CD4-positive, alpha-beta memory T cell (primary cell): ENCODE data around the gene C1orf159. TPM values are rescaled to one million over a fixed set of nuclear protein-coding genes. Genes with fewer than 3 reads are reported as not detected.
A peak's percentile ranks its signal among the peaks of the same experiment; 100 is the strongest.

Experiments used
- CTCF ChIA-PET: fragments of 350-600 bp; sonication (Branson Sonifier 250); formaldehyde crosslinking; loops from one replicate; lab custom pipeline; 2021; ENCODE audit warnings: inconsistent platforms; ENCODE audit not compliant: partially characterized antibody; lab: Charles Lee
- POLR2A ChIA-PET: fragments of 350-600 bp; sonication (Branson Sonifier 250); formaldehyde crosslinking; loops from one replicate; lab custom pipeline; 2021; ENCODE audit not compliant: partially characterized antibody; lab: Charles Lee
- DNase-seq, 5 donors: peaks; one replicate each; pipeline versions ENCODE4 v3.0.0 to v3.0.0-alpha.2; 2020 to 2022; ENCODE audit warnings: mixed read lengths in 1 of 5
- H3K27ac ChIP-seq: one replicate; pipeline ENCODE4 v1.7.0; 2013; ENCODE audit warnings: low read depth, low read length
- H3K27me3 ChIP-seq: 2 replicates; pipeline ENCODE4 v1.7.0; 2013; ENCODE audit warnings: mild to moderate bottlenecking, low read length, moderate library complexity; ENCODE audit not compliant: insufficient read depth
- H3K36me3 ChIP-seq: 2 replicates; pipeline ENCODE4 v1.7.0; 2013; ENCODE audit warnings: mild to moderate bottlenecking, low read length, moderate library complexity; ENCODE audit not compliant: insufficient read depth
- H3K4me1 ChIP-seq: 2 replicates; pipeline ENCODE4 v1.7.0; 2013; ENCODE audit warnings: mild to moderate bottlenecking, low read length, moderate library complexity; ENCODE audit not compliant: insufficient read depth
- H3K4me3 ChIP-seq, 2 donors: one replicate each; pipeline ENCODE4 v1.7.0; 2013; ENCODE audit warnings: low read length in 2 of 2, mild to moderate bottlenecking in 1 of 2
- H3K9me3 ChIP-seq, 2 donors: one replicate each; pipeline ENCODE4 v1.7.0; 2013; ENCODE audit warnings: low read length in 2 of 2, control low read depth in 1 of 2; ENCODE audit not compliant: control insufficient read depth in 1 of 2
- H3K27ac Mint-ChIP-seq, 7 donors: one replicate each; pipeline ENCODE4 v1.8.0; 2020 to 2021; ENCODE audit warnings: mixed read lengths in 7 of 7, mild to moderate bottlenecking in 6 of 7, inconsistent platforms in 3 of 7, moderate library complexity in 3 of 7
- H3K27me3 Mint-ChIP-seq, 2 donors: one replicate each; pipeline ENCODE4 v1.8.0; 2020 to 2021; ENCODE audit warnings: mixed read lengths in 2 of 2
- H3K36me3 Mint-ChIP-seq, 2 donors: one replicate each; pipeline ENCODE4 v1.8.0; 2020 to 2021; ENCODE audit warnings: mixed read lengths in 2 of 2, inconsistent platforms in 1 of 2, mild to moderate bottlenecking in 1 of 2
- H3K4me1 Mint-ChIP-seq, 4 donors: one replicate each; pipeline ENCODE4 v1.8.0; 2020 to 2021; ENCODE audit warnings: mixed read lengths in 4 of 4, mild to moderate bottlenecking in 1 of 4
- H3K4me3 Mint-ChIP-seq, 8 donors: one replicate each; pipeline ENCODE4 v1.8.0; 2020 to 2021; ENCODE audit warnings: mixed read lengths in 8 of 8, mild to moderate bottlenecking in 7 of 8, moderate library complexity in 6 of 8, inconsistent platforms in 3 of 8
- H3K9me3 Mint-ChIP-seq, 8 donors: one replicate each; pipeline ENCODE4 v1.8.0; 2020 to 2021; ENCODE audit warnings: mixed read lengths in 8 of 8, mild to moderate bottlenecking in 5 of 8, inconsistent platforms in 3 of 8, moderate library complexity in 1 of 8
- intact Hi-C: fragments of 100-400 bp; cut with micrococcal nuclease; formaldehyde crosslinking; loops from one replicate; pipeline ENCODE4 v1.15.1; 2023
- polyA plus RNA-seq, 2 donors: library from polyadenylated mRNA; unstranded; fragments of 300-500 nt; fragmentation: Illumina TruSeq; gene quantifications; one replicate each; pipeline ENCODE4 v1.2.3, GENCODE V29; 2021
- total RNA-seq, 2 experiments: library from RNA; stranded (reverse); gene quantifications; one replicate each; pipeline ENCODE4 v1.2.3, GENCODE V29; 2021

The C1orf159 gene
- total and polyA plus RNA-seq, 4 experiments from 2014 or later = 3.8 to 15.1 (median 11.5) TPM

GRCh38 chr1:1032424-1032823 lies 83.5 kb downstream of the C1orf159 start:
- Histone ChIP-seq H3K4me1 (peaks cover 12% of the 10 kb centered on the region), H3K9me3 (no peaks in the 10 kb centered on the region), H3K36me3 (no peaks in the 10 kb centered on the region), H3K4me3 (no peak overlapping the region), H3K27me3 (peaks cover 12% of the 10 kb centered on the region), H3K27ac (no peak overlapping the region)
- no peaks in the 10 kb centered on the region for H3K36me3 Mint-ChIP-seq
- CTCF ChIA-PET = interaction anchor here (1.5 to 1.9 kb wide), 2 partner anchors 14 to 259 kb away, joined by 3 to 4 read pairs; no protein-coding TSS in a partner anchor
- peak overlapping the region in 5 of 8 donors; percentile 17 to 67 (median 52) for H3K4me3 Mint-ChIP-seq
- peaks cover 13% of the 10 kb centered on the region in 2 donors for H3K27me3 Mint-ChIP-seq
- POLR2A ChIA-PET = interaction anchor here (1.5 kb wide), 1 partner anchor 31 kb away, joined by 4 read pairs; no protein-coding TSS in a partner anchor
- DNase-seq = no peak
- H3K4me1 Mint-ChIP-seq = peaks cover 0 to 8% (median 3%) of the 10 kb centered on the region in 4 donors
- peak overlapping the region in 1 of 7 donors; percentile 30 for H3K27ac Mint-ChIP-seq
- intact Hi-C loops = loop anchor here (2.0 kb wide), 1 partner anchor 408 kb away; no protein-coding TSS in a partner anchor
- peaks cover 0 to 3% (median 0%) of the 10 kb centered on the region in 8 donors for H3K9me3 Mint-ChIP-seq

Other genes with a start within 250 kb of the C1orf159 start
- gene SAMD11, start 192.2 kb downstream of the C1orf159 start, total RNA-seq = not detected
- under 1 TPM in 1 of 2 donors, not detected in 1; 0.10 TPM for gene SAMD11, start 192.2 kb downstream of the C1orf159 start, polyA plus RNA-seq
- gene NOC2L, start 156.8 kb downstream of the C1orf159 start, total RNA-seq = 10 to 100 TPM; 63.6 to 69.5 TPM
- gene NOC2L, start 156.8 kb downstream of the C1orf159 start, polyA plus RNA-seq = 10 to 100 TPM; 63.0 to 67.7 TPM
- gene KLHL17, start 155.5 kb downstream of the C1orf159 start, total RNA-seq = 10 to 100 TPM; 43.4 to 46.5 TPM
- gene KLHL17, start 155.5 kb downstream of the C1orf159 start, polyA plus RNA-seq = 1 to 10 TPM in 1 of 2 donors, under 1 TPM in 1; 0.89 to 1.7 TPM
- gene PLEKHN1, start 149.6 kb downstream of the C1orf159 start, total RNA-seq = 1 to 10 TPM; 2.2 to 2.9 TPM
- under 1 TPM in 1 of 2 donors, not detected in 1; 0.50 TPM for gene PLEKHN1, start 149.6 kb downstream of the C1orf159 start, polyA plus RNA-seq
- not detected for gene PERM1, start 134.0 kb downstream of the C1orf159 start, total RNA-seq
- under 1 TPM in 1 of 2 donors, not detected in 1; 0.16 TPM for gene PERM1, start 134.0 kb downstream of the C1orf159 start, polyA plus RNA-seq
- not detected for gene HES4, start 116.0 kb downstream of the C1orf159 start, total RNA-seq
- gene HES4, start 116.0 kb downstream of the C1orf159 start, polyA plus RNA-seq = under 1 TPM in 1 of 2 donors, not detected in 1; 0.36 TPM
- gene ISG15, start 102.6 kb downstream of the C1orf159 start, total RNA-seq = 10 to 100 TPM; 31.6 to 33.2 TPM
- 100 to 1,000 TPM; 212 to 309 TPM for gene ISG15, start 102.6 kb downstream of the C1orf159 start, polyA plus RNA-seq
- gene AGRN, start 96.0 kb downstream of the C1orf159 start, total RNA-seq = 1 to 10 TPM; 1.2 to 1.4 TPM
- not detected for gene AGRN, start 96.0 kb downstream of the C1orf159 start, polyA plus RNA-seq
- not detected for gene RNF223, start 41.8 kb downstream of the C1orf159 start, total RNA-seq
- not detected for gene RNF223, start 41.8 kb downstream of the C1orf159 start, polyA plus RNA-seq
- not detected for gene TTLL10, start 57.8 kb upstream of the C1orf159 start, total RNA-seq
- under 1 TPM; 0.27 to 0.45 TPM for gene TTLL10, start 57.8 kb upstream of the C1orf159 start, polyA plus RNA-seq
- 1 to 10 TPM; 8.0 to 8.6 TPM for gene TNFRSF18, start 90.5 kb upstream of the C1orf159 start, total RNA-seq
- gene TNFRSF18, start 90.5 kb upstream of the C1orf159 start, polyA plus RNA-seq = 10 to 100 TPM; 22.1 to 27.1 TPM
- gene TNFRSF4, start 98.1 kb upstream of the C1orf159 start, total RNA-seq = 10 to 100 TPM; 13.5 to 15.5 TPM
- gene TNFRSF4, start 98.1 kb upstream of the C1orf159 start, polyA plus RNA-seq = 10 to 100 TPM; 63.2 to 75.1 TPM
- gene SDF4, start 115.9 kb upstream of the C1orf159 start, total RNA-seq = 100 to 1,000 TPM; 125 to 138 TPM
- 100 to 1,000 TPM in 1 of 2 donors, 10 to 100 TPM in 1; 97.4 to 106 TPM for gene SDF4, start 115.9 kb upstream of the C1orf159 start, polyA plus RNA-seq
- 10 to 100 TPM; 23.0 to 23.7 TPM for gene B3GALT6, start 116.1 kb upstream of the C1orf159 start, total RNA-seq
- 10 to 100 TPM in 1 of 2 donors, 1 to 10 TPM in 1; 5.4 to 14.4 TPM for gene B3GALT6, start 116.1 kb upstream of the C1orf159 start, polyA plus RNA-seq
- gene C1QTNF12, start 130.6 kb upstream of the C1orf159 start, total RNA-seq = 1 to 10 TPM; 2.4 to 3.3 TPM
- under 1 TPM in 1 of 2 donors, not detected in 1; 0.31 TPM for gene C1QTNF12, start 130.6 kb upstream of the C1orf159 start, polyA plus RNA-seq
- 10 to 100 TPM; 82.8 to 92.9 TPM for gene UBE2J2, start 157.8 kb upstream of the C1orf159 start, total RNA-seq
- gene UBE2J2, start 157.8 kb upstream of the C1orf159 start, polyA plus RNA-seq = 10 to 100 TPM; 79.4 to 96.7 TPM
- gene SCNN1D, start 164.3 kb upstream of the C1orf159 start, total RNA-seq = 10 to 100 TPM in 1 of 2 experiments, 1 to 10 TPM in 1; 9.6 to 11.5 TPM
- under 1 TPM in 1 of 2 donors, not detected in 1; 0.25 TPM for gene SCNN1D, start 164.3 kb upstream of the C1orf159 start, polyA plus RNA-seq
- gene ACAP3, start 191.8 kb upstream of the C1orf159 start, total RNA-seq = 10 to 100 TPM; 59.7 to 65.6 TPM
- gene ACAP3, start 191.8 kb upstream of the C1orf159 start, polyA plus RNA-seq = 1 to 10 TPM; 5.4 to 6.9 TPM
- 10 to 100 TPM; 24.1 to 27.9 TPM for gene PUSL1, start 192.5 kb upstream of the C1orf159 start, total RNA-seq
- 10 to 100 TPM; 15.4 to 16.7 TPM for gene PUSL1, start 192.5 kb upstream of the C1orf159 start, polyA plus RNA-seq
- gene INTS11, start 208.6 kb upstream of the C1orf159 start, total RNA-seq = 100 to 1,000 TPM; 163 to 173 TPM
- gene INTS11, start 208.6 kb upstream of the C1orf159 start, polyA plus RNA-seq = 10 to 100 TPM; 68.3 to 71.3 TPM
- gene CPTP, start 208.7 kb upstream of the C1orf159 start, total RNA-seq = 10 to 100 TPM; 25.0 to 28.3 TPM
- gene CPTP, start 208.7 kb upstream of the C1orf159 start, polyA plus RNA-seq = 10 to 100 TPM; 15.4 to 26.8 TPM
- gene TAS1R3, start 215.2 kb upstream of the C1orf159 start, total RNA-seq = 1 to 10 TPM; 1.5 TPM
- under 1 TPM in 1 of 2 donors, not detected in 1; 0.47 TPM for gene TAS1R3, start 215.2 kb upstream of the C1orf159 start, polyA plus RNA-seq
- 10 to 100 TPM; 43.7 to 44.6 TPM for gene DVL1, start 233.3 kb upstream of the C1orf159 start, total RNA-seq
- 1 to 10 TPM in 1 of 2 donors, under 1 TPM in 1; 0.19 to 1.9 TPM for gene DVL1, start 233.3 kb upstream of the C1orf159 start, polyA plus RNA-seq
- gene MXRA8, start 242.5 kb upstream of the C1orf159 start, total RNA-seq = under 1 TPM in 1 of 2 experiments, not detected in 1; 0.35 TPM
- under 1 TPM in 1 of 2 donors, not detected in 1; 0.57 TPM for gene MXRA8, start 242.5 kb upstream of the C1orf159 start, polyA plus RNA-seq